NCI-H2196 treated with DMSO at 0.1 percent for 48 hours (cell line): Measurements from ENCODE around the gene PNPLA3.

ENCODE experiments used
- DNase-seq: peaks from one replicate; lab custom pipeline; 2025; ENCODE audit not compliant: unreplicated experiment; lab: John Stamatoyannopoulos, UW

Gene PNPLA3

GRCh38 chr22:43923631-43924464 lies at the start of gene PNPLA3:
TSS of gene PNPLA3 (plus strand) at chr22:43923805. CDS start at chr22:43923912, 107 bp downstream.
- DNase-seq, result peak; percentile 78

- DNase-seq, result no peak
These were observed 46.6 kb upstream of the PNPLA3 start for GRCh38 chr22:43876866-43877509.

DNA sequence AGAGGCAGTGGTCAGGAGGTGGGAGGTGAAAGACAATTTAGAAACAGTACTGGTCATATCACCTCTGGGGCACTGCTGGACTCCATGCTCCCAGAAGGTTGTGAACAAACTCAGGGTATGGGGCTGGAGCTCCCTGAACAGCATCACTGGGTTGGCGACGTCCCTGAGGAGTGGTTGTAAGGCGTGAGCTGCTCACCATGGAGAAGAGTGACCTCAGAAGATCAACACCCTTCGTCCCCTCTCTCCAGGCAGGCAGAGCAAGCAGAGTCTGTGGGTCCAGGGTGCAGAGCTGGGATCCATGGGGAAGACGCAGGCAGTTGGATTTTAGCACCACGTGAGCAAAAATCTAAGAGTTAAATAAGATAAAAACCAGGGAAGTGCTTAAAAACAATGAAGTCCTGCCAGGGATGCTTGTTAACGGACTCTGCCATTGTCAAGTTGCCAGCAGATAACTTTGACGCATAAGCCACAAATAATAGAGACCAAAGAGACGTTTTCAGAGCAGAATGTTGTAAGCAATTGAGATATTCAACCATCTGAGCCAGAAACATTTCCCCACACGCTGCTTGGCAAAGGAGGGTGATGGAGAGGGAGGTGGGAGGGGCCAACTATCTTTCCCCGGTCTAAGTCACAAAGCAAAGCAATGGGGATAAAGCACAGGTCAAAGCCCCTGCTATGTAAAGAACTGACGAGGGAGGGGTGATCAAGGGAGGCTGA lies 45.4 kb upstream of the PNPLA3 start:
- DNase-seq, result no peak

DNA sequence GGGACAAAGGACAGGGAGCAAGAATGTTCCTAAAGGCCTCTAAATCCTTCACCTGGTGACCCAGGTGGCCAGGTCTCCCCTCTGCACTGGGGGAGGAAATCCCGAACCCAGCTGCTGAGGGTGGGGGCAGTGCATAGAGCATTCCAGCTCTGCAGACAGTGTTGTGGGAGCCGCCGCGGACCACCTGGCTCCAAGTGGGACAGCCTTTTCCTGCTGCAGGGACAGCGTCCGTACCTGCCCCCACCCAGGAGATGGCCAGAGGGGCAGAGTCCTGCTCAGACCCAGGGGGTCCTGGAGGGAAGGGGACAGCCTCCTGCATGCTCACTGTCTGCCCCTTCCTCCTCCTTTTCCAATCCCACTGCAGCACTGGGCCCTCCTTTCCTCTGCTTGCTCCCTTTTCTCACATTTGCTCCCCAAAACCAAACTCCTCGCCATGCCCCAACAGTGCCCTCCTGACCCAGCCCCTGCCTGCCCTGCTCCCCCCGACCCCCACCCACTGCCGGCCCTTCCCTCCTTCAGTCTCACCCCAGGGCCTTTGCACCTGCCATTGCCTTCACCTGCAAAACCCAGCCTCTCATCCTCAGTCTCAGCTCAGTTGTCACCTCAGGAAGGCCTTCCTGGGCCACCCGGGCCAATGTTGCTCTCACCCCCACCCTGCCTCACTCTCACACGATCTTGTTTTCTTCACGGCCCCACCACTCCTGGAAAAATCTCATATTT lies 44.6 kb upstream of the PNPLA3 start:
- DNase-seq, result no peak

GRCh38 chr22:43879901-43880540 lies 43.6 kb upstream of the PNPLA3 start:
- DNase-seq, result no peak

DNA sequence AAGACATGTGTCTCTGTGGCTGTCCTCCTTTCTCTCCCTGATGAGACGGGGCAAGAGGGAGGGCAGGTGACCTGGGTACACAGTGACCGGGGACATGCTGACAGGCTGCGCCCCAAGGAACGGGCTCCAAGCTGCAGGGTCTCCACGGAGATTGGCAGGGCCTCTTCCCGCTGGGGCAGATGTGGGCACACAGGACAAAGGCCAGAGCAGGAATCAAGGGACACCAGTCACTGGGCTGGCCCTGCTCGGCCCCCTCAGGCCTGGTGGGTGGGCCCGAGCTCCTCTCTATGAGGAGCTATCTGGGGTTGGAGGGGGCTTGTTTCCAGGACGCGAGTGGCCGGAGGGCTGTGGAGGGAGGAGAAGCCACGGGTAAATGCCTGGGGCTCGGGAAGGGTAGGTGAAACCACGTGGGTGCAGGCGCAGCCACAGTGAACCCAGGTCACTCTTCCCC lies 43.0 kb upstream of the PNPLA3 start:
- DNase-seq, result no peak

GRCh38 chr22:43881091-43882061 lies 42.2 kb upstream of the PNPLA3 start:
- no peak for DNase-seq

DNA sequence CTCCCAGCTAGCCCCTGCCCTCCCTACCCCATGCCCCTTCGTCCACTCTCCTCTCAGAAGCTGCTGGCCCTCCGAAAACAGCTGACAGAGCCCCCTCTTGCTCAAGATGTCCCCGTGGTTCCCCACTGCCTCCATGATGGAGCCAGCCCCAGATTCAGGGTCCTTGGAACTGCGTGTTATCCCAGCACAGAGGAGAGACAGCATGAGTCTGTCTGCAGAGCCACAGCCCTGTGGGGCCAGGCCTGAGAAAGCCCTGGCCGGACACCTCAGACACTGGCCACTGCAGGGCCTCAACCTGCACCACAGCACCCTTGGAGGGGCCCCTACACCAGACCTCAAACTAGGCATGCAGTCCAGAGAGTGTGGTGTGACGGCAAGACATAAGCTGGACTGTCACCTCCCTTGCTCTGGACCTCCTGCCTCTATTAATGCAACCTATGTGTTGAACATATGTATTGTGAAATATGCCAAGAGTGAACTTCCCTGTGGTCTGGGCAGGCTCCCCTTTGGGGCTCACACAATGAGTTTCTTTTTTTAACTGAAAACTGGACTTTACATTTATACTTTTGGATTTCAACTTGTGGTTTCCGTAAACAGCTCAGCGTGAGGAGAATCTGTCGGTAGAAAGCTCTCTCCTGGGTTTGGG lies 41.4 kb upstream of the PNPLA3 start:
- no peak for DNase-seq

GRCh38 chr22:43883012-43883661 lies 40.5 kb upstream of the PNPLA3 start:
- DNase-seq, result peak; percentile 81

- DNase-seq, result no peak
These were observed 39.7 kb upstream of the PNPLA3 start for GRCh38 chr22:43883719-43884415.

DNA sequence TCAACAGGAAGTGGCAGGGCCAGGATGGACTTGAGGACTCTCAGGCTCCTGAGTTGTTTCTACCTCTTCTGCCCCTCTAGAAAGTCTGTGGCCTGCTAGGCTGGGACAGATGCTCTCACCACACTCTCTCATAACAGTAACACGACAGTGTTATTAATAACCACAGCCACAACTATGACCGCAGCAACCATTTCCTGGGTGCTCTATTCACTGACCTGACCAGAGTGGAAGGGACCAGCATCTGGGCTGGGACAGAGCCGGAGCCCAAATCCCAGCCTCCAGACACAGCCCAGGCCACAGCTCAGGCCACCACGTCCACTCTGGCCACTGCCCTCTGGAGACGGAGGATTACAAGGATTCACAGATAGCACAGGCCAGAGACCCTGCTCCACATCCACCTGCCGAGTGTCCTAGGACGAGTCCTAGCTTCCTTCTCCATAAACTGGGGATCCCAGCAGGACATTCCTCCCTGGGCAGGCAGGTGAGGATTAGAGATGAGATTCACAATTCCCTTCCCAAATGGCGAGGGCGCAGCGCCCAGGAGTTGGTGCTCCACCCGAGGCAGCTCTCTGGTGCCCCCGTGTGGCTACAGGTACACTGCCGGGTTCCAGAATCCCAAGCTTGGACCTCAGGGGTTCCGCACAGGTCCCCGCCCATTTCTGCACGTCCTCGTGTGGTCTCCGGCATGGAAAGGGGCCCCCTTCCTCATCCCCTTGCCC lies 38.8 kb upstream of the PNPLA3 start:
- DNase-seq, result peak; percentile 42

- DNase-seq, result no peak
These were observed 38.3 kb upstream of the PNPLA3 start for GRCh38 chr22:43885319-43885671.

DNA sequence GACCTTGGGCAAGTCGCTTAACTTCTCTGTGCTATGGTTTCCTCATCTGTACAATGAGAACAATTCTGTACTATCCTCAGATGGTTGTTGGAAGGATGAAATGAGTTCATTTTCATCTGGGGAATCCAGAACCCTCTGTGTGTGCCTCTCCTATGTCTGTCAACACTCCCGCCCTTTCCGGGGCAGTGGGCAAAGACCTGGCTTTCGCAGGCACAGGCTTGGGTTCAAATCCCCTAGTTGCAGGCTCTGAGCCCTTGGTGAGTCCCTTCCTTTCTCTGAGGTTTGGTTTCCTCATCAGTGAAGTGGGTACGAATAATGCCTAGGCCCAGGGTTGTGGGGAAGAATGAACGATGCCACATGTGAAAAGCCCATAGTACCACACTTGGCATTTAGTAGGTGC lies 37.8 kb upstream of the PNPLA3 start:
- no peak for DNase-seq

GRCh38 chr22:43886231-43886630 lies 37.4 kb upstream of the PNPLA3 start:
- DNase-seq, result no peak

DNA sequence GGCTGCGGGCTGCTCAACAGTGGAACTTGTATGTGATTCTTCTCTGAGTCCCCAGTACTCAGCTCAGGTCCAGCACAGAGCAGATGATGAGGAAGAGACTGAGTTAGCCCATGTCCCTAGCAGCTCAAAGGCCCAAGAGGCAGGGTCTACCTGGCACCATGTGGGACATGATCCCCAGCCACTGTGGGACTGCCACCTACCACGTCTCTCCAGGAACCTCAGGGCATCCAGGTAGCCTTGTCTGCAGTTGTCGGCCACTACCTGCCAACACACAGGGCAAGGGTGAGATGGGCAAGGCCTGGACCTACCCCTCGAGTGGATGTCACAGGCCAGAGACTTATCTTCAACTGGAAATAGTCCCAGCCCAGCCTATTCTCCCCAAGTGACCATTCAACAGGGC lies 36.2 kb upstream of the PNPLA3 start:
- no peak for DNase-seq

DNA sequence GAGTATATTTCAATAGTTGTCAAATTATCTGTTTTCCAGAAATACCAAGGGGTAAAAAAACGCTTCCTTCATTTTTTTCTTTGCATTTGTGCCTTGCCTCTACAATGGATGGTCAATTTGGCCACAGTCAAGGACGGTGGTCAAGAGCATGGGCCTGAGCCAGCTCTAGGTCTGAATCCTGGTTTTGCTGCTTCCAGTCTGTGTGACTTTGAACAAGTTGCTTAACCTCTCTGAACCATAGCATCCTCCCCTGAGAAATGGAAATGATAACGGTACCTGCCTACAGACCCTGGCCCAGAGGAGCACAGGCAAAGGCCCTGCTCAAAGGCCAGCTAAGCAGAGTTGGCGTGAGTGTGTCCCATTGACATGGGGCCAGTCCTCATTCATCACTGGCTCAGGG lies 34.9 kb upstream of the PNPLA3 start:
- no peak for DNase-seq

DNA sequence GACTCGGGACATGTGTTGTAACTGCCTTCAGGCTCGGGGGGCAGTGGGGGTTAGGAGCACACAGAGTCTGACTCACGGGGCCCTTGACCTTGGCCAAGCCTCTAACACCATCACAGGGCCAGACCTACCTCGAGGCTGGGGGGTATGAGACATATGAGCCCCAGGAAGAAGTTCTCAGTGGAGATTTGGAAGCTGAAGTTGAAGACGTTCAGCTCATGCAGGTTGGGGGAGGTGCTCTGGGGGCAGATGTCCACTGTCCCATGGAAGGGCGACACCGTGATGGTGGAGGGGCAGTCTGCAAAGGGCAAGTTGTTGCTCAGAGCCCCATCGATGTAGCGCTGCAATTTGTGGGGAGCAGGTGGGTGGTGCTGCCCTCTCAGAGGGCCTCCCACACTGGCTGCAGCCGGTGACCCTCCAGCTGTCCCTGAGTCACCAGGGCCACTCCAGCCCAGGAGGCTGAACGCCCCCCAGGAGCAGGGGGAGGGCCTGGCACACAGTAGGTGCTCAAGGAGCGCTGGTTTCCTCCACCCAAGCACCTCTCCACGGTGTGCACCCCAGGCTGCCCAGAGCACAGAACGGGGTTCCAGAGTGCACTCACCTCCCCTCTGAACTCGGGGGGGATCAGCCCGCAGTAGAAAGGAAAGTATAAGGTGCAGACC lies 34.3 kb upstream of the PNPLA3 start:
- DNase-seq, result no peak
